Loucy (cell line): ENCODE data around the gene PKDREJ.

Experiments used
- H2AFZ ChIP-seq: fragments of 200-600 bp; sonication (generic); 2 replicates; pipeline ENCODE4 v1.6.0; 2016; ENCODE audit warnings: antibody characterized with exemption, mild to moderate bottlenecking, low read length, moderate library complexity
- H3F3A ChIP-seq: fragments of 200-600 bp; 2 replicates; pipeline ENCODE4 v1.6.0; 2016; ENCODE audit warnings: antibody characterized with exemption, low read depth, mild to moderate bottlenecking
- H3K27me3 ChIP-seq: fragments of 200-600 bp; sonication (generic); 2 replicates; pipeline ENCODE4 v1.6.1; 2014; ENCODE audit warnings: low read length, mild to moderate bottlenecking; ENCODE audit not compliant: insufficient read depth, poor library complexity, severe bottlenecking
- H3K36me3 ChIP-seq: fragments of 200-600 bp; sonication (generic); 2 replicates; pipeline ENCODE4 v1.6.1; 2016; ENCODE audit warnings: low read length; ENCODE audit not compliant: insufficient read depth
- H3K4me1 ChIP-seq: fragments of 200-600 bp; sonication (generic); 2 replicates; pipeline ENCODE4 v1.5.1; 2014; ENCODE audit warnings: low read length, mild to moderate bottlenecking; ENCODE audit not compliant: insufficient read depth, poor library complexity, severe bottlenecking
- H3K4me2 ChIP-seq: fragments of 200-600 bp; sonication (generic); 2 replicates; pipeline ENCODE4 v1.6.0; 2014; ENCODE audit warnings: antibody characterized with exemption, low read length, low read depth, mild to moderate bottlenecking; ENCODE audit not compliant: poor library complexity, severe bottlenecking
- H3K4me3 ChIP-seq: fragments of 200-600 bp; sonication (generic); 2 replicates; pipeline ENCODE4 v1.5.1; 2014; ENCODE audit warnings: low read length, mild to moderate bottlenecking, mixed read lengths; ENCODE audit not compliant: poor library complexity, severe bottlenecking
- H3K79me2 ChIP-seq: fragments of 200-600 bp; sonication (generic); 2 replicates; pipeline ENCODE4 v1.6.1; 2014; ENCODE audit warnings: low read length; ENCODE audit not compliant: insufficient read depth
- H3K9ac ChIP-seq: fragments of 200-600 bp; sonication (generic); 2 replicates; pipeline ENCODE4 v1.6.0; 2014; ENCODE audit warnings: mild to moderate bottlenecking, low read depth, low read length, moderate library complexity; ENCODE audit not compliant: poor library complexity, severe bottlenecking
- H3K9me2 ChIP-seq: fragments of 200-600 bp; sonication (generic); replicated peaks from 2 replicates; pipeline ENCODE4 v1.6.1; 2016; ENCODE audit warnings: low read depth, low read length, mixed read lengths
- H3K9me3 ChIP-seq: fragments of 200-600 bp; sonication (generic); 2 replicates; pipeline ENCODE4 v1.6.1; 2014; ENCODE audit warnings: mild to moderate bottlenecking, antibody characterized with exemption, low read length, low read depth; ENCODE audit not compliant: insufficient read depth
- H4K20me1 ChIP-seq: fragments of 200-600 bp; sonication (generic); 2 replicates; pipeline ENCODE4 v1.6.0; 2014; ENCODE audit warnings: antibody characterized with exemption, low read length, mild to moderate bottlenecking; ENCODE audit not compliant: insufficient read depth, poor library complexity, severe bottlenecking
- CTCF ChIP-seq: fragments of 200-600 bp; sonication (generic); conservative IDR thresholded peaks from 2 replicates; pipeline ENCODE4 v1.5.1; 2014; ENCODE audit warnings: mild to moderate bottlenecking, antibody characterized with exemption, low read length
- EZH2phosphoT487 ChIP-seq: fragments of 200-600 bp; IDR thresholded peaks from 2 replicates; pipeline ENCODE4 v1.6.1; 2018; ENCODE audit warnings: antibody characterized with exemption, mild to moderate bottlenecking, moderate library complexity, borderline replicate concordance

Gene PKDREJ

DNA sequence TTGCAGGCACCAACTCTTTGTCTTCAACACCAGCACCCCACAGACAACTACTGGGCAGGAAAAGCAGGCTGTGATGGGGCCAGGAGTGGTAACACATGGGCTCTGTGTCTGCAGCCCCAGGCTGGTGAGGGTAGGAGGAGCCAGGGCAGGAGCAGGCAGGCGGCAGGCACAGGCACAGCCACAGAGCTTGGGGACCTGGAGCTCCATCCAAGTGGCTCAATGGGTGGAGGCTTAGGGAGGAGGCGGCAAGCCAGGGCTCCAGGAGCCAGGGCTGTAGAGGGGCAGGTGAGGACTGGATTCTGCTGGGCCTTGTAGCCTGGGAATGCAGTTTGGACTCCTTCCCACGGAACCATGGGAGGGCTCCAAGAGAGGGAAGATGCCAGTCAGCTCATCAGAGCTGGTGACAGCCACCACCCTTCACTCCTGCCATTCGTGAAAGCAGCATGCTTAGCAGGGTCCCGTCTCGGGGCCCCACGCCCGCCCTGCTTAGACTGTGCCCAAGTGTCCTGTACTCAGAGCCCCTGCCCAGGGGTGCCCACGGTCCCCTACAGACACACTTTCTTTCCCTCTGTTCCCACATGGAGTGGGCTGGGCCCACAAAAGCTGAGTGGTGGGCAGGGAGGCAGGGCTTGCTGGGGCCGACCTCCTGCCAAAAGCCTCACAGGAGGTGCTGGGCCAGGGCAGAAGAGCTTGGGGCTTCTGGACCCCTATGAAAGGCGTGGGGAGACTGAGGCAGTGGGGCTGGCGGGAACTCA is 17.1 kb upstream of the PKDREJ start:
- TF ChIP-seq CTCF (no peak), EZH2phosphoT487 (no peak)
- H3K4me3 ChIP-seq: no peak overlapping the region
- peaks cover 59% of the 10 kb centered on the region; the same call in 1 of the 2 replicates for H3K36me3 ChIP-seq
- H4K20me1 ChIP-seq: no peaks in the 10 kb centered on the region
- peaks cover 6% of the 10 kb centered on the region for H3K4me1 ChIP-seq
- no peak overlapping the region for H3K4me2 ChIP-seq
- H3K9me2 ChIP-seq: no peaks in the 10 kb centered on the region
- no peaks in the 10 kb centered on the region for H3K27me3 ChIP-seq
- H3K9ac ChIP-seq: no peak overlapping the region
- H2AFZ ChIP-seq: no peak overlapping the region
- H3K9me3 ChIP-seq: no peaks in the 10 kb centered on the region
- no peaks in the 10 kb centered on the region; the same call in 1 of the 2 replicates for H3K79me2 ChIP-seq
- H3F3A ChIP-seq: no peaks in the 10 kb centered on the region

- no peaks in the 10 kb centered on the region for H3F3A ChIP-seq
- H3K4me2 ChIP-seq: no peak overlapping the region
- no peaks in the 10 kb centered on the region for H3K27me3 ChIP-seq
- no peak overlapping the region for H3K4me3 ChIP-seq
- peaks cover 6% of the 10 kb centered on the region for H3K4me1 ChIP-seq
- no peaks in the 10 kb centered on the region for H4K20me1 ChIP-seq
- H2AFZ ChIP-seq: no peak overlapping the region
- no peak overlapping the region for H3K9ac ChIP-seq
- TF ChIP-seq CTCF (no peak), EZH2phosphoT487 (no peak)
- no peaks in the 10 kb centered on the region; the same call in 1 of the 2 replicates for H3K79me2 ChIP-seq
- no peaks in the 10 kb centered on the region for H3K9me3 ChIP-seq
- peaks cover 51% of the 10 kb centered on the region; the same call in 1 of the 2 replicates for H3K36me3 ChIP-seq
- no peaks in the 10 kb centered on the region for H3K9me2 ChIP-seq
These were observed 15.8 kb upstream of the PKDREJ start for GRCh38 chr22:46278656-46279645.

- Histone ChIP-seq H3K4me2 (no peak overlapping the region), H3K9ac (no peak overlapping the region), H3K79me2 (peaks cover 7% of the 10 kb centered on the region; the same call in 1 of the 2 replicates), H2AFZ (no peak overlapping the region), H4K20me1 (no peaks in the 10 kb centered on the region), H3K9me2 (no peaks in the 10 kb centered on the region), H3K9me3 (no peaks in the 10 kb centered on the region), H3K36me3 (peaks cover 30% of the 10 kb centered on the region; the same call in 1 of the 2 replicates), H3K4me3 (no peak overlapping the region), H3K27me3 (no peaks in the 10 kb centered on the region), H3K4me1 (peaks cover 6% of the 10 kb centered on the region), H3F3A (no peaks in the 10 kb centered on the region)
- no peak for TF ChIP-seq CTCF
- no peak for TF ChIP-seq EZH2phosphoT487
These were observed 13.4 kb upstream of the PKDREJ start for GRCh38 chr22:46276563-46276962.
